AG08395 (cell line): ENCODE results near the gene TRAM2.

Experiments used
- DNase-seq: peaks from one replicate; pipeline ENCODE4 v3.0.0; 2012; ENCODE audit warnings: mixed read lengths, low spot score

TRAM2 gene

GRCh38 chr6:52546678-52547077 is 30.2 kb downstream of the TRAM2 start:
- no peak for DNase-seq

GRCh38 chr6:52546192-52546591 is 30.7 kb downstream of the TRAM2 start:
- DNase-seq = no peak

GRCh38 chr6:52545406-52546119 is 31.3 kb downstream of the TRAM2 start:
- no peak for DNase-seq

- no peak for DNase-seq
These were observed 32.1 kb downstream of the TRAM2 start for GRCh38 chr6:52544602-52545405.

- DNase-seq = peak; percentile 31
These were observed 32.9 kb downstream of the TRAM2 start for GRCh38 chr6:52543729-52544601.

- no peak for DNase-seq
These were observed 33.6 kb downstream of the TRAM2 start for GRCh38 chr6:52543262-52543661.

- no peak for DNase-seq
These were observed 35.7 kb downstream of the TRAM2 start for GRCh38 chr6:52541135-52541534.

- no peak for DNase-seq
These were observed 36.5 kb downstream of the TRAM2 start for GRCh38 chr6:52540286-52540902.

- DNase-seq = peak; percentile 60
These were observed 37.3 kb downstream of the TRAM2 start for GRCh38 chr6:52539607-52540006.

GRCh38 chr6:52538901-52539354 is 37.9 kb downstream of the TRAM2 start:
- peak; percentile 66 for DNase-seq

GRCh38 chr6:52538252-52538900 is 38.5 kb downstream of the TRAM2 start:
- peak; percentile 66 for DNase-seq

GRCh38 chr6:52537001-52537753 is 39.7 kb downstream of the TRAM2 start:
- no peak for DNase-seq

- DNase-seq = no peak
These were observed 40.4 kb downstream of the TRAM2 start for GRCh38 chr6:52536424-52536916.

GRCh38 chr6:52535711-52536423 is 41.0 kb downstream of the TRAM2 start:
- no peak for DNase-seq

GRCh38 chr6:52534966-52535390 is 41.9 kb downstream of the TRAM2 start:
- no peak for DNase-seq

- DNase-seq = no peak
These were observed 42.5 kb downstream of the TRAM2 start for GRCh38 chr6:52534363-52534762.

- no peak for DNase-seq
These were observed 43.4 kb downstream of the TRAM2 start for GRCh38 chr6:52533491-52533890.

- DNase-seq = no peak
These were observed 44.4 kb downstream of the TRAM2 start for GRCh38 chr6:52532457-52532856.

GRCh38 chr6:52531834-52532233 is 45.0 kb downstream of the TRAM2 start:
- DNase-seq = no peak

- no peak for DNase-seq
These were observed 45.5 kb downstream of the TRAM2 start for GRCh38 chr6:52531396-52531795.
